K562 (cell line): ENCODE data around the gene SKIC2. TPM values are rescaled to one million over a fixed set of nuclear protein-coding genes. Genes with fewer than 3 reads are reported as not detected.

Experiments
- ATF2 ChIP-seq: sonication (generic); formaldehyde crosslinking; IDR thresholded peaks from 2 replicates; pipeline ENCODE4 v1.8.1; 2022; ENCODE audit warnings: missing genetic modification reagents
- FOXA3 ChIP-seq, 2 experiments: fragments of 450-650 bp in 1 of 2; sonication (generic) in 1 of 2; formaldehyde crosslinking; IDR thresholded peaks in 1 of 2; conservative IDR thresholded peaks in 1 of 2; 2 replicates each; pipeline versions ENCODE4 v1.4.0 to v1.8.0; 2020 to 2022; ENCODE audit warnings: mild to moderate bottlenecking in 2 of 2, missing genetic modification reagents in 1 of 2
- GABPA ChIP-seq: fragments of 200-800 bp; sonication (Bioruptor generic); conservative IDR thresholded peaks from 2 replicates; pipeline ENCODE4 v1.6.1; 2016; ENCODE audit warnings: low read depth, missing genetic modification characterization, missing compliant biosample characterization
- KDM2B ChIP-seq: fragments of 250-450 bp; sonication (Bioruptor Pico); IDR thresholded peaks from 2 replicates; pipeline ENCODE4 v1.8.0; 2021; ENCODE audit warnings: mild to moderate bottlenecking, moderate library complexity
- KLF1 ChIP-seq: fragments of 450-650 bp; IDR thresholded peaks from 2 replicates; pipeline ENCODE4 v1.6.1; 2016; ENCODE audit warnings: missing genetic modification characterization, missing compliant biosample characterization
- KLF13 ChIP-seq: fragments of 450-650 bp; IDR thresholded peaks from 2 replicates; pipeline ENCODE4 v1.6.1; 2016; ENCODE audit warnings: missing genetic modification characterization, low read depth, mild to moderate bottlenecking, missing compliant biosample characterization, moderate library complexity, borderline replicate concordance
- MAFG ChIP-seq: fragments of 450-650 bp; conservative IDR thresholded peaks from 2 replicates; pipeline ENCODE4 v1.6.1; 2016; ENCODE audit warnings: missing genetic modification characterization, missing compliant biosample characterization
- NEUROD1 ChIP-seq: fragments of 150-350 bp; IDR thresholded peaks from 2 replicates; pipeline ENCODE4 v1.6.1; 2014; ENCODE audit warnings: borderline replicate concordance, low read length, low read depth; ENCODE audit not compliant: partially characterized antibody
- PRMT5 ChIP-seq: sonication (generic); formaldehyde crosslinking; IDR thresholded peaks from 2 replicates; pipeline ENCODE4 v1.5.0; 2020; ENCODE audit warnings: missing genetic modification reagents
- SMAD3 ChIP-seq: fragments of 450-650 bp; formaldehyde crosslinking; conservative IDR thresholded peaks from 2 replicates; pipeline ENCODE4 v1.4.0; 2020; ENCODE audit warnings: mild to moderate bottlenecking
- USF2 ChIP-seq: sonication (generic); formaldehyde crosslinking; IDR thresholded peaks from 2 replicates; pipeline ENCODE4 v1.5.0; 2020; ENCODE audit warnings: missing genetic modification reagents
- ZHX1 ChIP-seq: fragments of 150-350 bp; conservative IDR thresholded peaks from 2 replicates; pipeline ENCODE4 v1.6.1; 2014; ENCODE audit warnings: low read length
- ZNF146 ChIP-seq: IDR thresholded peaks from one replicate; pipeline ENCODE4 v1.6.1; 2018; ENCODE audit warnings: missing compliant biosample characterization; ENCODE audit not compliant: unreplicated experiment
- polyA plus RNA-seq, 8 experiments: library from polyadenylated mRNA; depleted of rRNA in 4 of 8; stranded (reverse) in 5 of 8; unstranded in 3 of 8; fragments of >200 nt; fragmentation: Nextera tagmentation in 2 of 8; fragmentation: Illumina TruSeq in 1 of 8; extraction: Ambion mirVana in 2 of 8; extraction: Trizol in 1 of 8; gene quantifications; 2 replicates each; pipeline versions ENCODE4 v1.2.1 to v1.2.3, GENCODE V29; 2011 to 2014; ENCODE audit warnings: inconsistent platforms in 1 of 8, missing spikeins in 1 of 8
- total RNA-seq, 7 experiments: library from RNA; depleted of rRNA in 6 of 7; stranded (reverse); fragments of >200 nt in 6 of 7; fragmentation: Illumina TruSeq in 2 of 7; extraction: Trizol in 2 of 7; gene quantifications; 2 replicates each; pipeline versions ENCODE4 v1.2.1 to v1.2.3, GENCODE V29; 2011 to 2021; ENCODE audit warnings: low replicate concordance in 1 of 7
- TF ChIP-seq, protein P1 (sequence below): fragments of 450-650 bp; IDR thresholded peaks from 2 replicates; pipeline ENCODE4 v1.6.1; 2016; ENCODE audit warnings: low read depth

Gene SKIC2
- total and polyA plus RNA-seq, 9 of the 15 experiments (the other 6 are each of a cell fraction or from before 2014, with no cell fraction given): 3.3 to 94.6 (median 38.8) TPM

DNA sequence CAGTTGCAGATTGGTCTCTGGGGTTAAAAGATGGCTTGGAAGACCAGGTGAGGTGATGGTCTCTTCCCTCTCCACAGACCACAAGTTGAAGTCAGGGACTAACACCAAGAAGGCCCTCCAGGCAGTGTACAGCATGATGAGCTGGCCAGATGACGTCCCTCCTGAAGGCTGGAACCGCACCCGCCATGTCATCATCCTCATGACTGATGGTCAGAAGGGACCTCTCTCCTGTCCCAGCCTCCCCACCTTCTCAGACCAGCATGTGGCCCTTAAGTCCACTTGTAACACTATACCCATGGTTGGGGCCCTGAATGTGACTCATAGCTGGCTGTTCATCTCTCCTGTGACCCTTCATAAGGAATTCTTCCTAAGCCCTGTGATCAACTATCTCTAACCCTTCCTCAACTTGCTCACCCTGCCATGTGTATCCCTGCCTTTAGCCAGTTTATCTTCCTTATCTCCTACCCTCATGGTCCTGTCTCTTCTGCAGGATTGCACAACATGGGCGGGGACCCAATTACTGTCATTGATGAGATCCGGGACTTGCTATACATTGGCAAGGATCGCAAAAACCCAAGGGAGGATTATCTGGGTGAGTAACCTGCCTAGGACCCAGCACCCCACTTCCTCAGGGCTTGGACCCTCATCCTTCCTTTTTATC, 10.1 kb upstream of the SKIC2 start (continued):
- TF ChIP-seq USF2 (CRISPR knock-in tag): no peak
- TF ChIP-seq ZNF146: no peak
- no peak for TF ChIP-seq ATF2 (CRISPR knock-in tag)
- TF ChIP-seq SMAD3 (CRISPR knock-in tag): 0 out of 2 replicates have a peak, but pooled peaks have one; percentile 47
- TF ChIP-seq, protein P1, sequence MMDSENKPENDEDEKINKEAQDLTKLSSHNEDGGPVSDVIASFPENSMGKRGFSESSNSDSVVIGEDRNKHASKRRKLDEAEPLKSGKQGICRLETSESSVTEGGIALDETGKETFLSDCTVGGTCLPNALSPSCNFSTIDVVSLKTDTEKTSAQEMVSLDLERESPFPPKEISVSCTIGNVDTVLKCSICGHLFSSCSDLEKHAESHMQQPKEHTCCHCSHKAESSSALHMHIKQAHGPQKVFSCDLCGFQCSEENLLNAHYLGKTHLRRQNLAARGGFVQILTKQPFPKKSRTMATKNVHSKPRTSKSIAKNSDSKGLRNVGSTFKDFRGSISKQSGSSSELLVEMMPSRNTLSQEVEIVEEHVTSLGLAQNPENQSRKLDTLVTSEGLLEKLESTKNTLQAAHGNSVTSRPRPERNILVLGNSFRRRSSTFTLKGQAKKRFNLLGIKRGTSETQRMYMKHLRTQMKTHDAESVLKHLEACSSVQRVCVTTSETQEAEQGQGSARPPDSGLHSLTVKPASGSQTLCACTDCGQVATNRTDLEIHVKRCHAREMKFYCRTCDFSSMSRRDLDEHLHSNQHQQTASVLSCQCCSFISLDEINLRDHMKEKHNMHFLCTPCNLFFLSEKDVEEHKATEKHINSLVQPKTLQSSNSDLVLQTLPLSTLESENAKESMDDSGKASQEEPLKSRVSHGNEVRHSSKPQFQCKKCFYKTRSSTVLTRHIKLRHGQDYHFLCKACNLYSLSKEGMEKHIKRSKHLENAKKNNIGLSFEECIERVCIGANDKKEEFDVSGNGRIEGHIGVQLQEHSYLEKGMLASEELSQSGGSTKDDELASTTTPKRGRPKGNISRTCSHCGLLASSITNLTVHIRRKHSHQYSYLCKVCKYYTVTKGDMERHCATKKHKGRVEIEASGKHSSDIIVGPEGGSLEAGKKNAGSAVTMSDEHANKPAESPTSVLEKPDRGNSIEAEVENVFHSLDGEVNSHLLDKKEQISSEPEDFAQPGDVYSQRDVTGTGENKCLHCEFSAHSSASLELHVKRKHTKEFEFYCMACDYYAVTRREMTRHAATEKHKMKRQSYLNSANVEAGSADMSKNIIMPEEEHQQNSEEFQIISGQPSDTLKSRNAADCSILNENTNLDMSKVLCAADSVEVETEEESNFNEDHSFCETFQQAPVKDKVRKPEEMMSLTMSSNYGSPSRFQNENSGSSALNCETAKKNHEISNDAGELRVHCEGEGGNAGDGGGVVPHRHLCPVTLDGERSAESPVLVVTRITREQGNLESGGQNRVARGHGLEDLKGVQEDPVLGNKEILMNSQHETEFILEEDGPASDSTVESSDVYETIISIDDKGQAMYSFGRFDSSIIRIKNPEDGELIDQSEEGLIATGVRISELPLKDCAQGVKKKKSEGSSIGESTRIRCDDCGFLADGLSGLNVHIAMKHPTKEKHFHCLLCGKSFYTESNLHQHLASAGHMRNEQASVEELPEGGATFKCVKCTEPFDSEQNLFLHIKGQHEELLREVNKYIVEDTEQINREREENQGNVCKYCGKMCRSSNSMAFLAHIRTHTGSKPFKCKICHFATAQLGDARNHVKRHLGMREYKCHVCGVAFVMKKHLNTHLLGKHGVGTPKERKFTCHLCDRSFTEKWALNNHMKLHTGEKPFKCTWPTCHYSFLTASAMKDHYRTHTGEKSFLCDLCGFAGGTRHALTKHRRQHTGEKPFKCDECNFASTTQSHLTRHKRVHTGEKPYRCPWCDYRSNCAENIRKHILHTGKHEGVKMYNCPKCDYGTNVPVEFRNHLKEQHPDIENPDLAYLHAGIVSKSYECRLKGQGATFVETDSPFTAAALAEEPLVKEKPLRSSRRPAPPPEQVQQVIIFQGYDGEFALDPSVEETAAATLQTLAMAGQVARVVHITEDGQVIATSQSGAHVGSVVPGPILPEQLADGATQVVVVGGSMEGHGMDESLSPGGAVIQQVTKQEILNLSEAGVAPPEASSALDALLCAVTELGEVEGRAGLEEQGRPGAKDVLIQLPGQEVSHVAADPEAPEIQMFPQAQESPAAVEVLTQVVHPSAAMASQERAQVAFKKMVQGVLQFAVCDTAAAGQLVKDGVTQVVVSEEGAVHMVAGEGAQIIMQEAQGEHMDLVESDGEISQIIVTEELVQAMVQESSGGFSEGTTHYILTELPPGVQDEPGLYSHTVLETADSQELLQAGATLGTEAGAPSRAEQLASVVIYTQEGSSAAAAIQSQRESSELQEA: no peak
- TF ChIP-seq KLF1 (tag): peak; percentile 81; the same call in 1 of the 2 replicates
- TF ChIP-seq KLF13 (tag): peak; percentile 37; the same call in 1 of the 2 replicates
- no peak for TF ChIP-seq GABPA (tag)
- no peak for TF ChIP-seq NEUROD1
- TF ChIP-seq ZHX1: no peak
- TF ChIP-seq MAFG (tag): no peak
- no peak for TF ChIP-seq PRMT5 (CRISPR knock-in tag)
- peak in 1 of 2 experiments; percentile 85; a peak in 1 of 4 replicates for TF ChIP-seq FOXA3 (CRISPR knock-in tag; conservative IDR thresholded peaks at IDR 0.05 in 1 of 2, IDR thresholded peaks at IDR 0.05 in 1 of 2)
- no peak for TF ChIP-seq KDM2B (CRISPR knock-in tag)
